Loucy (cell line): ENCODE measurements around the gene TNS2.

Experiments used
- CTCF ChIP-seq: fragments of 200-600 bp; sonication (generic); conservative IDR thresholded peaks from 2 replicates; pipeline ENCODE4 v1.5.1; 2014; ENCODE audit warnings: mild to moderate bottlenecking, antibody characterized with exemption, low read length
- EZH2phosphoT487 ChIP-seq: fragments of 200-600 bp; IDR thresholded peaks from 2 replicates; pipeline ENCODE4 v1.6.1; 2018; ENCODE audit warnings: antibody characterized with exemption, mild to moderate bottlenecking, moderate library complexity, borderline replicate concordance

GRCh38 chr12:53048780-53049401 lies 974 bp upstream of the TNS2 start:
- TF ChIP-seq CTCF, result no peak
- no peak for TF ChIP-seq EZH2phosphoT487
